HG03135 (cell line): ENCODE results near the gene TMED10.
A peak's percentile ranks its signal among the peaks of the same experiment; 100 is the strongest.

ENCODE experiments used
- ATAC-seq: cut with Tn5 transposase; IDR thresholded peaks from one replicate; pipeline ENCODE4 v1.9.1; 2021; ENCODE audit warnings: mild to moderate bottlenecking, moderate library complexity; ENCODE audit not compliant: unreplicated experiment

The TMED10 gene

DNA sequence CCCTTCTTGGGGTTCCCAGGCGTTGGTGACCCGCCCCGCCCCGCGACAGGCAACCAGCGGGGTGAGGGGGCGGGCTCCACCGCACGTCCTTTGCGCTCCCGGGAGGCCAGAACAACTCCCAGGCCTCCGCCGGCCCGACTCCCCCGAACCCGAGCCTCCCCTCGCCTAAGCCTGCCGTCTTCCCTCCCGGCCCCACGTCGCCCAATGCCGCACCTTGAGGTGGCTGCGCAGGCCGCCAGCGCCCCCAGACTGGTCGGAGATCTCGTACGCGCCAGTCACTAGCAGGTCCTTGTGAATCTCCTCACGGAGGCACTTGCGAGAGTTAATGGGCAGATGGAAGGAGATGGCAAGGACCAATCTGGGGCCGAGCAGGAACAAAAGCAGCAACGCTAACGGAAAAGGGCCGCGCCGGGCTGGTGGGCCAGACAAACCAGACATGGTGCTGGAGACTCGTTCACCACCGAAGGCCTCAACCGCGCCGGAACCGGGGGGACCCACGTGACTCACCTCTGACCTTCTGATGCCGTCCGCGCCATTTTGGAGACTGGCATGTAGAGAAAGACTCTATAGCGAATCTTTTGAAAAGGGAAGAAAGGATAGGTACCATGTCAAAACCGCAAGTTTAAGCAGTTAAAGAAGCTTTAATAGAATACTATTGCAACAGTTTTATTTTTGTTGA is at the start of gene TMED10:
TSS of gene TMED10 (minus strand) at position 471 of the 679 bp plus-strand sequence. CDS start at position 438, 33 bp downstream.
- peak; percentile 73 for ATAC-seq

DNA sequence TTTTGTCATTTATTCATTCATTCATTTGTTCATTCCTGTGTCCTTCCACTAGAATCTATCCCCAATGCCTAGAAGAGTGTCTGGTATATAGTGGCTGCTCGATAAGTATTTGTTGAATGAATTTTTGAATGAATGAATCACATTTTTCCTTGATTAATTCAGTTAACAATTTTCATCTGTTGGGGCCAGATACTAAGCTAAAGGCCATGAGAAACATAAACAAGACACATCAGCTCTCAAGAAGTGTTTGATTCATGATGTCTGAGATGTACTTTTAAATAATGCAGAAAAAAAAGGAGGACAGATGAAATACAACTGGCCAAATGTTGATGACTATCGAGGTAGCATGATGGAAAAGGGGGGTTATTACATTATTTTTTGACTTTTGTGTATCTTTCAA is 48.1 kb upstream of the TMED10 start:
- no peak for ATAC-seq

DNA sequence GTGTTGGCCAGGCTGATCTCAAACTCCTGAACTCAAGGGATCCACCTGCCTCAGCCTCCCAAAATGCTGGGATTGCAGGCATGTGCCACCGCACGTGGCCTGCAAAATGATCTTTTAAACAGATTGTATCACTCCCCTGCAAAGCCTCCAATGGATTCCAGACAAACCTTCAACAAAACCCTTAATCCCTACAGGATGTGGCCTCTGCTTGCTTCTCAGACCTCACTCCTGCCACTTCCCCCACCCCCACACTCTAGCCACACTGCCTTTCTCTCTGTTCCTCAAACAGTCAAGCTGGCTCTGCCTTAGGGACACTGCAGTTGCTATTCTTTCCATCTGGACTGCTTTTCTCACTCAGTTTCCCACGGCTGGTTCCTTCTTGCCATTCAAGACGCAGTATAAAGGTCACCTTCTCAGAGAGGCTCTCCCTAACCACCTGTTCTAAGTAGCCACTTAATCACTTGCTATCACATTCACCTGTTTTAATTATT is 47.3 kb upstream of the TMED10 start:
- peak; percentile 45 for ATAC-seq

DNA sequence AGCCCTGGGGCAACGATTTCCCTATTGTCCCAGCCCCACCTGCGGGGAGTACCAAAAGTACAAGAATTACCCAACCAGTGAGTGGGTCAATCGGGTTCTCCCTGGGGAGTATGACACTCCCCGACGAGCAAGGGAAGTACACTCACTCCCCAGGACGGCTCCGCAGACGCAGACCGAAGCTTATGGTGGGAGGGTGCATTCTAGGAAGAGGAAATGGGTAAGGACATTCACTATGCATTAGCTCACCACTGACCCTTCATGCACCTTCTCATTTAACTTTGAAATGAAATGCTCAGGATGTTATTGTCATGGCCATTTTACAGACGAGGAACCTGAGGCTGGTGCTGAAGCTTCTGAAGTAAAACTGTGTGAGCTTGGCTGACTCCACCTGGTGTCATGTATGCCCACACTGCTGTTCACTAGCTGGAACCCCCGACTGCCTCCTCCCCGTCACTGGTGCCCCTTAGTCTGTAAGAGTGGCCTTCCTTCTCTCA is 45.8 kb upstream of the TMED10 start:
- ATAC-seq: no peak

DNA sequence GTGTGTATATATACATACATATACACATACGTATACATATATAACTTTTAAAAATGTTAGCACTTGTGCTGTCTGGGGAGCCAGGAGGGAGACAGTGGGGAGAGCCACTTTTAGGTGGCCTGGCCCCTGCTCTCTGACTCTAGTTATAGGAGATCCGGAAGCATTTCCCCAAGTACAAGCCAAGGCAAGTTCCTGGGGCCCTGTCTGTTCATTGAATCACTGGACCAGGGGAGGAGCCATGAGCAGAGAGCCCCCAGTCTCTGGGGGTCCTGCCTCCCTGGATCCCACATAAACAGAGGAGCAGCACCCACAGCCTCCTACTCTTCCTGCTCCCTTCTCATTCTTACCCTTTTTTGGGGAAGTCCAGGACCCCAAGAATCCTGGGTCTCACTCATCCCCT is 45.4 kb upstream of the TMED10 start:
- no peak for ATAC-seq

DNA sequence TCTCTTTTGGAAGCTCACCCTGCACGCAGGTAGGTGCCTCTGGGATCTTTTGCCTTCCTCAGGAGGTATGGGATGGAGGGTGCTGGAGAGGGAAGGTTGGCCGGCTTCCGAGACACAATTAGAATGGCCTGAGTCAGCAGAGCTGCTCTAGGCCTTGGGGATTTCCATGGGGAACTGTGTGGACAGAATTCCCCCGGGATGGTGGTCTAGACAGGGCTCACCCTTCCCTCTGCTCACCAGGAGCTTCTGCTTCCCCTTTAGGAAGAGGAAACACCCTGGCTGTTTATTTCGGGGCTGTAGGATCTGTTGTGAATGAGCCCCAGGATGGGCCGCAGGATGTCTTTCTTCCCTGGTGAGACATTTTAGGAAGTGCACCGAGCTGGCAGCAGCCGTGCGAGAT is 43.7 kb upstream of the TMED10 start:
- ATAC-seq: no peak

DNA sequence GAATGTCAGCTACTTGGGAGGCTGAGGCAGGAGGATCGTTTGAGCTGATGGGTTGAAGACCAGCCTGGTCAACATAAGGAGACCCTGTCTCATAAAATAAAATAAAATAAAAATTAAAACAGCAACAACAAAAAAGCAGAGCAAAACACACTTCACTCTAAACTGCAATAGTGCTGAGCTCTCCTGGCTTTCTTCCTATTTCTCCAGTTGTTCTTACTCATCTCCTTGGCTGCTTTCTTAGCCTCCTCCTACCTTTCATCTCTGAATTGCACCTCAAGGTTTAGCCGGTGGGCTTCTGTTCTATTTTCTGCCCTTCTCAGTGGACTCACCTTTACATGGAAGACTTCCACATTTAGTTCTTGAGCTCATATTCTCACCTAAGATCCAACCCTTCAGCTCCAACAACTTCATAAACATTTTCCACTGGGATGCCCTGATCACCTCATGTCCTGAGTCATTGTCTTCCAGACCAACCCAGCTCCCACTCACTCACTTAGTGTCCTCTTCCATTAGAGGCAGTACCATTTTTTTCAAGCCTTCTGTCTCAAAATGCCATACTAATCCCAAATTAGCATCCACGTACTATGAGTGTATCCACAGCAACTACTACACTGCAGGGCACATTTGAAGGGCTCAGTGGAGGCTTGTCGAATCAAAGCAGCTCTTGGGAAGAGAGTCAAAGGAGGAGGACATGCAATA is 41.2 kb upstream of the TMED10 start:
- ATAC-seq: no peak

DNA sequence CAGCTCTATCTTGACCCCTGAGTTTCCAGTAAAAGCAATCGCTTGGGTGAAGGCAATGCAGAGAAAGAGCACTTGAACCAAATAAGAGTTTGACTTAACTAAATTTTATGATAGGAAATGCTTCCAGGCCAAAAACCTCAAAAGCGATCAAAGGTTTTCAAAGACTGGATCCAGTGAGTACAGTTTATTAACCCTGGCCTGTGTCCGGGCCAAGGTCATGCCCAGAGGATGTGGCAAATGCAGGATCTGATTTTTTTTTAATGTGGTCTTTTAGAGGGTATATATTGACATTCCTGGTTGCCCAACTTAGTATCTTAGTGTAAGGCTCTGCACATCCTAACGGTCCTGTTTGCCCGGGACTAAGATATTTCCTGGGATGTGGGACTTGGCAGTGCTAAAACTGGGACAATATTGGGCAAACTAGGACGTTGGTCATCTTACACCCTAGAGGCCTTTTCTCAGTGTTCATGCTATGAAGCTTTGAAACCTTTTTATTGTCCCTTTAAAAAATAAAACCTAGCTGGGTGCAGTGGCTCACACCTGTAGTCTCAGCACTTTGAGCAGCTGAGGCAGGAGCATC is 40.1 kb upstream of the TMED10 start:
- ATAC-seq: no peak

DNA sequence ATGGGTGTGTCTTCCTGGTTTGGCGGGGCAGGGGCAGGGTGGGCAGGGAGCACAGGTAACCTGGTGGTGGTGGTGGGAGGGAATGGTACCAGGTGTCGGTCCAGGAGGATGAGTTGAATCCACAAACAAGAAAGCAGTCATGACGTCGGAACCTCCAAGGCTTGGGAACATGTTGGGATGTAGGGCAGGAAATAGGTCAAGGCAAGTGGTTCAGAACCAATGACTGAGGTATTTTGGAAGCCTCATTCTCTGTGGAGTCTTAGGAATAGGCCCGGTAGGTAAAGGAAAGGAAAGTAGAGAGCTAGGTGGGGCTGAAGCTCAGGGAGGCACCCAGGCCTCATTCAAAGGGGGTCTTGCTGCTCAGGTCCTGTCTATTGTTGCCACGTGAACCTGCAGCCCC is 39.1 kb upstream of the TMED10 start:
- ATAC-seq: no peak

DNA sequence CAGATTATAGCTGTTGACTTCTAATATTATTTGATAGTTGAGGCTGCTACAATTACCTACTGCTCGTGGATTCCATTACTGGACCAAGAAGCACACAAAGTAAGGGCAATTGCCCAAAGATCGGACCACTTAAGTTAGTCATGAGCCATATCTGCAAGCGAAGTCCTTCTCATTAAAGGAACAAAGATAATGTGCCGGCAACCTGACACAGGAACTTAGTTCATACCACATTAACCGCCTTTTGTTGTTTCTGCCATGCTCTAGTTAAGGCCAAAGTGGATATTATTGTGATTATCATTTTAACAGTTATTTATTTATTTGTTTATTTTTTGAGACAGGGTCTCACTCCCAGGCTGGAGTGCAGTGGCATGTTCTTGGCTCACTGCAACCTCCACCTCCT is 38.1 kb upstream of the TMED10 start:
- no peak for ATAC-seq

DNA sequence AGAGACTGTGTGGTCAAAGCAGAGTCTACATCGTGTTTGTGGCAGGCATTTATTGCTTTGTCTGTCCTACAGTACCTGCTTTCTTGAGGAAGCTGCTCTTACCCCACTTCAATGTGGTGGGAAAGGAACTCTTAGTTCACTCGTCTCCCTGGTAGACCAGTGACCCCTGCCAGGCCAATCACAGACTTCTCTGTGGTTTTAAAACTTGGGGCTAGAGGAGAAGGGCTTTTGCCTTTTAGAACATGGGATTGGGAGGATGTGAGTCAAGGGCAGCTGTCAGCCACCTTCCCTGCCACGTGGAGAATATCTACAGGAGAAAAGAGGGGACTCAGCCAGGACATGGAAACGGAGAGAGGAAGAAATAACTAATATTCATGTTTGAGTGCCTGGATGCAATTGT is 36.8 kb upstream of the TMED10 start:
- ATAC-seq: no peak

DNA sequence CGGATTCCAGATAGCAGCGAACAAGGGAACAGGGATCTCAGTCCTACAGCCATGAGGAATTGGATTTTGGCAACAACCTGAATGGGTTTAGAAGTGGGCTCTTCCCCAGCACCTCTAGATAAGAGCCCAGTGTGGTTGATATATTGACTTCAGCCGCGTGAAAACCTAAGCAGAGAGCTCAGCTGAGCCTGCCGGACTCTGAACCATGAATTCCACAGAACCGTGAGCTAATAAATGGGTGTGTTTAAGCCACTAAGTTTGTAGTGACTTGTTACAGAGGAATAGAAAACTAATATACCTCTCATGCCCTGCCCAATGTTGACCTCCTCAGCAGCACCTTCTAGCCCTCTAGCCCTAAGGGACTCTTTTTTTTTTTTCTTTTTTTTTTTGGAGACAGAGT is 32.4 kb upstream of the TMED10 start:
- ATAC-seq: no peak

DNA sequence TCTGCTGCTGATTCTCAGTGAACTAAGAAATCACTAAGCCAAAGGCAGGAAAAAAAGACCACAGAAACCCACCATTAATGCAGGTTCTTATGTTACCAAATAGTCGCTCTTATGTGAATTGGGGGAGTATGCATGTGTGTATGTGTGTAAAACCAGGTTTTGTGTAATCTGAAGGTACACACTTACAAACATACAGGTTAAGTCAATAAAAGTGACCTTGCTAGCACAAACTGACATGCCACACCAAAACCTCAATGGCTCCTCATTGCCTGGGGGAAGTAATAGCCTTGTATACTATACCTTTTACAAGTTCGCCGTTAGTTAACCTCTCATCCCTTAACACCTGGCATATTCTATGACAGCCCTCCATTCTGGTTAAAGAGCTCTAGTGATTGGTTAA is 29.8 kb upstream of the TMED10 start:
- ATAC-seq: no peak

DNA sequence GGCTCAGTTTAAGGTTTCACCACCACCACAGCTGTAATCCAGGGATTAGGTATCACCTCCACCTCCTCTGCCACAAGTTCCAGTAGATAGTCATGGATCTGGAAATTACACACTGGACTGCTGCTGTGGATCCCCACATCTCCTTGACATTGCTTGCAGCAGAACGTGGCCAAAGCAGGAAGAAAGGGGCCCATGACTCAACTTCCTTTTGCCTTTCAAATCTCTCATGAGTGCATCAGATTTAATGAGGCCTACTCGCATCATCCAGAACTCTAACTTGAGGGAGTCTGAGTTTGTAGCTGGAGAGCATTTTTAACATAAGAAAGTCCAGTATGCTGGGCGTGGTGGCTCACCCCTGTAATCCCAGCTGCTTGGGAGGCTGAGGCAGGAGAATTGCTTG is 29.2 kb upstream of the TMED10 start:
- no peak for ATAC-seq

DNA sequence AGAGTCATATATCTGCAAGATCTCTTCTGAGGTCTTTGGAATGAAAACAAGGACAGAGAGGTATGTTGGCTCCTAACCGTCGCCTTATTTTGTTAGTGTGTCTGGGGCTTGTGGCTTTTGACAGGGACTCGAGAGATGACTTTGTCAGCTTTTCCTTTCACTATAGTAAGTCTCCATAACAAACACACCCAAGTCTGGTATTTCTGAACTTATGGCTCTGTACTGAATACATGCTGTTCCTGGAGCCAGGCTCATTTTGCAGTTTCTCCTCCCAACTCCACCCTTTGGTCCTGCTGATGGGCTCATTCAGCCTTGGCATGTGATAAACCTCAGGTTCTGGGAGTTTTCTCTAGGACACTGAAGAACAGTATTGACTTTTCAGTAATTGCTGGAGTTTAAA is 27.7 kb upstream of the TMED10 start:
- ATAC-seq: no peak

DNA sequence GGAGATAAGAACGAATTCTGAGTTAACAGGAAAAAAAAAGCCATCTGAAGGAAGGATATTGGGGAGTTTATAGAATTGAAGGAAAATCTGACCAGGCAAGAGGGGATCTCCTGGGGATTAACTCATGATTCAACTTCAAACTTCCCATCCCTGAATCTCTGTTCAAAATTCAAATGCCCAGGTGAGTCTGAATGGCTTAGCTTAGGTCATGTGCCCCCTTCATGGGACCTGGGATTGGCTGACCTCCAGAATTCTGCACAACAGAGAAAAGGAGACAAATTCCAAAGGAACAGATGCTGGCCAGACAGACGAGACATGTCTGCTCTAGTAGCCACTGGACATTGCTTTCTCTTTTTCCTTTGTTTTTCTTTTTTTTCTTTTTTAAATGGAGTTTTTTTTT is 26.2 kb upstream of the TMED10 start:
- no peak for ATAC-seq

DNA sequence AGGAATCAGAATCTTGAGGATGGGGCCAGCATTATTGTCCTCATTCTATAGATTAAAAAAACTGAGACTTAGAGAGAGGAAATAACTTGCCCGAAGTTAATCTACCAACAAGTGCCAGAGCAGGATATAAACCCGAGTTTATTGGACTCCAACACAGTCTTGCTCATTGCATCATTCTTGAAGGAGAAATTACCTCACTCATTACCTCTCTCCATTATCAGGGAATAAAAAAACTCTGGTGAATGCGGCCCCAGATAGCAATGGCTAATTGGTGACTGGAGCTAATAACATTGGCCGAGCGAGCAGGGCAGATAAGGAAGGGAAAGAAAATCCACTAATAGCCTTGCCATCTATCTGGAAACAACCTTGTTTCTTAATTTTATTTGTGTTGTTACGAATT is 24.7 kb upstream of the TMED10 start:
- no peak for ATAC-seq

DNA sequence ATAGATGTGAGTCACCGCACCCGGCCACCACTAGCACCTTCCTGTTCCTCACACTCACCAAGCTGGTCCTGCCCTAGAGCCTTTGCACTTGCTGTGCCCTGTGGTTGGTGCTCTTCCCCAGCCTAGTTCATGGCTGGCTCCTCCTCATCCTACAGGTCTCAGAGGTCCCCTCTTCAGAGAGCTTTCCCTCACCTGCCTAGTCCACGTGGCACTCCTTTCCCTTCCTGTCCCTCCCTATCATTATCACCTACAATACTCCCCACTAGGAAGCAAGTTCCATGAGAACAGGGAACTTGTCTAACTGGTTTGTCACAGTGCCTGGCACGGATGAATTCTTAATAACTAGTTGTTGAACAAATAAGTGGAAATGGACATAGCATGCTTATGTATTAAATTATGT is 24.0 kb upstream of the TMED10 start:
- no peak for ATAC-seq

DNA sequence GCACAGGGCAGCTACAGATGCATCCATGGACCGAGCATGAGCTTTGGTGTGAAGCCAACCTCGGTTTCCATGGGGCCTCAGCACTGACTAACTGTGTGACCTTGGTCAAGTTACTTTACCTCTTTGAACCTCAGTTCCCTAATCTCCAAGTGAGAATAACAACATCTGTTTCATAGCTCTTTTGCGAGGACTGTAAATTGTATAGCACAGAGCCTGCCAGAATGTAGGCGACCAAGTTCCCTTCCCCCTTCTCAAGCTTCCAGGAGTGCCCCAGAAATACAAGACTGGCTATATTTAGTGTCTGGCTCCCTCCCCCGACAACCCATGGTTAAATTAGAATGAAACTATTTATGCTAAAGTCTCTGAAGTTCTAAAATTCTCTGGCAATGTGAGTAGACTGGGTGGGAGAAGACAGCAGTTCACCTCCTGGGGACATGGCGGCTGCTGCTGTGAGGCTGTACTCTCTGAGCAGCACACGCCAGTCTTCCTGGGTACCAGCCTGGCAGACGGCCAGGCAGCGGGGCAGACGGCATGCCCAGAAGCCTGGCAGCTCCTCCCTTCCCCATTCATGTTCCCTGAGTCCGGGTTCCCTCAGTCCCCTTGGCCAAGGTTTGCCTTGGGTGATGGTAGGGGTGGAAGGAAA is 22.0 kb upstream of the TMED10 start:
- ATAC-seq: no peak

DNA sequence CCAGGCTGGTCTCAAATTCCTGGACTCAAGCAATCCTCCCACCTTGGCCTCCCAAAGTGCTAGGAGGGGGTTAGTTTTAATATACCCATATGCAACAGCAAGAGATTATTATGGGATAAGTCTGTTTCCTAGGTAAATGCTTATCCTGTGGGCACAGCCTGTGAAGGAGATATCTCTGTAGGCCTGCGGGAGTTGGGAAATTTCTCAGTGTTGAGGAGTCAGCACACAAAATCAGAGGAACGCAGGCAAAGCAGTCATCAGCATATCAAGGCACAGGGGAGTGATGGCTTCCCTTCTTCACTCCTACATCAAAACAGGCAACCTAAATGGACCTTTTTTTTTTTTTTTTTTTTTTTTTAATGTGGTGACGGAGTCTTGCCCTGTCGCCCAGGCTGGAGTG is 20.9 kb upstream of the TMED10 start:
- ATAC-seq: no peak

DNA sequence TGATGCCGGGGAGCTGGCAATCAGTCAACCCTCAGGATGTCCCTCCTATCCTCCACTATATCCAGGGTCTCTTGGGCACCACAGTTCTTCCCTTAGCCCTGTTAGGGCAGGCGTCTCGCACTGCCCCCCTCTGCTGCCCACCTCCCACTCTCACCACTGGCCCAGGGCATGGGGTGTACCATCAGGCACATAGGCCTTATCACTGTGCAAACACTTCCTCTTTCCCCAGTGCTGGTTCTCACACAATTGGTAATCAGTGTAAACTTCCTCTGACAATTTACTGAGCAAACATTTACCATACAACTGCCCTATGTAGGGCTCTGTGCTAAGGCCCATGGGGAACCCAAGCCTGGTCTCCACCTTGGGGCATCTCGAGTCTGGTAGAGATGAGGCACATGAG is 20.1 kb upstream of the TMED10 start:
- no peak for ATAC-seq

DNA sequence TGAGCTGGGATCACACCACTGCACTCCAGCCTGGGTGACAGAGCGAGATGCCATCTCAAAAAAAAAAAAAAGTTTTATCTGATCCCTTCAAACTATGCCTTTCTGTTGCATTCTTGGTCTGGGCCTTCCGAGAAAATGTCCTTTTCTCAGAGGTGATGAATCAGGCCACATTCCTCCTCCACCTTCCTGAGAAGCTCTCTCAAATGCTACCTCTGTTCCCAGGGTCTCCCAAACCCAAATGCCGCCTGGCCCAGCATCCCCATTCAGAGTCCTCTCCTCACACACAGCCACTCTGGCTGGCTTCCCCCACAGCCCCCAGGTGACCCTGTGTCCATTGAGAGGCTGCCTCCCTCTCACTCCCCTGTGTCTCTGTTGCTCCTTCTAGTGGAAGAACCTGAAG is 19.7 kb upstream of the TMED10 start:
- no peak for ATAC-seq
